Cardiac muscle cell (in vitro differentiated cells and primary cell): ENCODE measurements around the gene AFF1. TPM values are rescaled to one million over a fixed set of nuclear protein-coding genes. Genes with fewer than 3 reads are reported as not detected.
A peak's percentile ranks its signal among the peaks of the same experiment; 100 is the strongest.

Source experiments
- DNase-seq, 2 donors: peaks; one replicate each; pipeline versions ENCODE4 v3.0.0 to v3.0.0-alpha.2; 2010 to 2017; ENCODE audit warnings: low read depth in 1 of 2, low spot score in 1 of 2
- H3K27ac ChIP-seq: fragments of 200-600 bp; sonication (generic); 2 replicates; pipeline ENCODE4 v1.5.1; 2016
- H3K27me3 ChIP-seq: fragments of 200-600 bp; sonication (generic); 2 replicates; pipeline ENCODE4 v1.6.0; 2016; ENCODE audit warnings: control low read depth
- H3K36me3 ChIP-seq: fragments of 200-600 bp; sonication (generic); 2 replicates; pipeline ENCODE4 v1.5.1; 2016; ENCODE audit warnings: control low read depth
- H3K4me1 ChIP-seq: fragments of 200-600 bp; sonication (generic); 2 replicates; pipeline ENCODE4 v1.8.1; 2017; ENCODE audit warnings: low read depth, mild to moderate bottlenecking, mixed run types
- H3K4me3 ChIP-seq: fragments of 200-600 bp; sonication (generic); 2 replicates; pipeline ENCODE4 v1.5.1; 2016; ENCODE audit warnings: mild to moderate bottlenecking
- H3K9me3 ChIP-seq: fragments of 200-600 bp; sonication (generic); 2 replicates; pipeline ENCODE4 v1.5.1; 2017; ENCODE audit warnings: low read depth, mild to moderate bottlenecking, control low read depth
- CTCF ChIP-seq: IDR thresholded peaks from 2 replicates; pipeline ENCODE4 v1.5.1; 2012; ENCODE audit warnings: low read depth, mild to moderate bottlenecking, low read length
- polyA plus RNA-seq: library from polyadenylated mRNA; unstranded; fragments of >200 nt; fragmentation: Nextera tagmentation; extraction: Ambion mirVana; gene quantifications from 2 replicates; pipeline ENCODE4 v1.2.1, GENCODE V29; 2016
- total RNA-seq: library from RNA; depleted of rRNA; stranded (reverse); fragments of >200 nt; gene quantifications from 2 replicates; pipeline ENCODE4 v1.2.3, GENCODE V29; 2016

Gene AFF1
- total and polyA plus RNA-seq, 2 experiments from 2014 or later: 26.3 to 45.0 TPM

DNA sequence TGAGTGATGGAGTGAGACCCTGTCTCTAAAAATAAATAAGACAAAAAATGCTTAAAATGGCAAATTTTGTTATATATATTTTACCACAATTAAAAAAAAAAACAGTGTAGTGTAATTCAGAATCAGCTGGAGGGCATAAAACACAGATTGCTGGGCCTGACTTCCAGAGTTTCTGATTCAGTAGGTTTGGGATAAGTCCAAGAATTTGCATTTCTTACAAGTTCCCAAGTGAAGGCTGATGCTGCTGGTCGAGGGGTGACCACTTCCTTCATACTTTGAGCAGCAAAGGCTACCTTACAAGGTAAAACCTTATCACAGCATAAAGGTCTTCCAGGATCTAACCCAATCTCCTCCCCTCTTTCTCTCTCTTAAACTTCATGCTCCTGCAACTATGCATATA lies 244.9 kb downstream of the AFF1 start:
- no peaks in the 10 kb centered on the region for H3K9me3 ChIP-seq
- no peak for TF ChIP-seq CTCF
- no peak overlapping the region for H3K4me3 ChIP-seq
- H3K27me3 ChIP-seq: no peaks in the 10 kb centered on the region
- H3K36me3 ChIP-seq: no peaks in the 10 kb centered on the region
- DNase-seq: peak in 1 of 2 donors; percentile 69
- H3K27ac ChIP-seq: no peak overlapping the region
- no peaks in the 10 kb centered on the region for H3K4me1 ChIP-seq

- DNase-seq: peak in 1 of 2 donors; percentile 62
These were observed 246.0 kb downstream of the AFF1 start for GRCh38 chr4:87180767-87181166.

GRCh38 chr4:87185146-87185870 lies 250.5 kb downstream of the AFF1 start:
- no peaks in the 10 kb centered on the region for H3K4me1 ChIP-seq
- DNase-seq: no peak

More at GRCh38 chr4:87180767-87181166, 246.0 kb downstream of the AFF1 start:
- no peaks in the 10 kb centered on the region for H3K27me3 ChIP-seq
- no peak overlapping the region for H3K27ac ChIP-seq
- no peaks in the 10 kb centered on the region for H3K36me3 ChIP-seq
- no peak for TF ChIP-seq CTCF
- H3K4me3 ChIP-seq: no peak overlapping the region
- H3K9me3 ChIP-seq: no peaks in the 10 kb centered on the region
- H3K4me1 ChIP-seq: no peaks in the 10 kb centered on the region

GRCh38 chr4:87188048-87188447 lies 253.2 kb downstream of the AFF1 start:
- no peak overlapping the region for H3K27ac ChIP-seq
- no peak overlapping the region for H3K4me3 ChIP-seq
- H3K27me3 ChIP-seq: no peaks in the 10 kb centered on the region
- no peak for TF ChIP-seq CTCF
- DNase-seq: peak in 1 of 2 donors; percentile 19
- H3K4me1 ChIP-seq: no peaks in the 10 kb centered on the region
- no peaks in the 10 kb centered on the region for H3K9me3 ChIP-seq
- H3K36me3 ChIP-seq: no peaks in the 10 kb centered on the region

More at GRCh38 chr4:87185146-87185870, 250.5 kb downstream of the AFF1 start:
- no peak overlapping the region for H3K27ac ChIP-seq
- no peaks in the 10 kb centered on the region for H3K36me3 ChIP-seq
- no peak for TF ChIP-seq CTCF
- H3K27me3 ChIP-seq: no peaks in the 10 kb centered on the region
- no peaks in the 10 kb centered on the region for H3K9me3 ChIP-seq
- H3K4me3 ChIP-seq: no peak overlapping the region

DNA sequence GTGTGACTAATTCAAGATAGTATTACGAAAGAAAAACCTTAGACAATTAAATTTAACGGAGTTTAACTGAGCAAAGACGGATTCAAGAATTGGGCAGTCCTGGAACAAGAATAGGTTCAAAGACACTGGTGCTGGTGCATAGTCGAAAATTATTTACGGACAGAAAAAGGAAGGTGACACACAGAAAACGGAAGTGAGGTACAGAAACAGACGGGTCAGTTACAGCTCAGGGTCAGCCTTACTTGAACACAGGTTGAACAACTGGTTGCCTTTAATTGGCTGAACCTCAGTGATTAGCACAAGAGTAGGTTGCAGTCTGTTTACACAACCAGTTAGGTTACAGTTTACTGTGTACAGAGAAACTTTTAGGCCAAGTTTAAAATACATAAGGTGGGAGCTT lies 254.1 kb downstream of the AFF1 start:
- no peaks in the 10 kb centered on the region for H3K36me3 ChIP-seq
- TF ChIP-seq CTCF: no peak
- no peak overlapping the region for H3K27ac ChIP-seq
- no peak overlapping the region for H3K4me3 ChIP-seq
- DNase-seq: no peak
- H3K4me1 ChIP-seq: no peaks in the 10 kb centered on the region
- H3K27me3 ChIP-seq: no peaks in the 10 kb centered on the region
- H3K9me3 ChIP-seq: no peaks in the 10 kb centered on the region

Other genes with a start within 250 kb of the AFF1 start
- gene SLC10A6, start 85.6 kb upstream of the AFF1 start, total RNA-seq: not detected in 2 replicates
- not detected in 2 replicates for gene SLC10A6, start 85.6 kb upstream of the AFF1 start, polyA plus RNA-seq
- 0.63 TPM in 1 of 2 replicates, not detected in the other for gene C4orf36, start 42.6 kb upstream of the AFF1 start, total RNA-seq
- 0.83 TPM in 1 of 2 replicates, not detected in the other for gene C4orf36, start 42.6 kb upstream of the AFF1 start, polyA plus RNA-seq